Measurements from ENCODE around the gene RAB6B. TPM values are rescaled to one million over a fixed set of nuclear protein-coding genes. Genes with fewer than 3 reads are reported as not detected.

The RAB6B gene
- total and polyA plus RNA-seq, 2 of the 8 experiments (the other 6 are each of a cell fraction or from before 2014, with no cell fraction given) = 7.9 to 15.6 TPM

GRCh38 chr3:133878518-133878917 is 17.2 kb downstream of the RAB6B start (continued):
- TF ChIP-seq E2F6 (IDR thresholded peaks at IDR 0.05) (no peak), EZH2 (IDR thresholded peaks at IDR 0.05; ENCODE audit: low read depth, low read length, severe bottlenecking) (no peak), ATF3 (IDR thresholded peaks at IDR 0.05; ENCODE audit: insufficient read depth, low read depth, low read length) (no peak)

Data from H1 (cell line).